HuH-7.5 (cell line): ENCODE measurements around the gene OLFM3.

ENCODE experiments used
- DNase-seq: peaks from one replicate; pipeline ENCODE4 v3.0.0; 2011; ENCODE audit warnings: low spot score

Gene OLFM3

DNA sequence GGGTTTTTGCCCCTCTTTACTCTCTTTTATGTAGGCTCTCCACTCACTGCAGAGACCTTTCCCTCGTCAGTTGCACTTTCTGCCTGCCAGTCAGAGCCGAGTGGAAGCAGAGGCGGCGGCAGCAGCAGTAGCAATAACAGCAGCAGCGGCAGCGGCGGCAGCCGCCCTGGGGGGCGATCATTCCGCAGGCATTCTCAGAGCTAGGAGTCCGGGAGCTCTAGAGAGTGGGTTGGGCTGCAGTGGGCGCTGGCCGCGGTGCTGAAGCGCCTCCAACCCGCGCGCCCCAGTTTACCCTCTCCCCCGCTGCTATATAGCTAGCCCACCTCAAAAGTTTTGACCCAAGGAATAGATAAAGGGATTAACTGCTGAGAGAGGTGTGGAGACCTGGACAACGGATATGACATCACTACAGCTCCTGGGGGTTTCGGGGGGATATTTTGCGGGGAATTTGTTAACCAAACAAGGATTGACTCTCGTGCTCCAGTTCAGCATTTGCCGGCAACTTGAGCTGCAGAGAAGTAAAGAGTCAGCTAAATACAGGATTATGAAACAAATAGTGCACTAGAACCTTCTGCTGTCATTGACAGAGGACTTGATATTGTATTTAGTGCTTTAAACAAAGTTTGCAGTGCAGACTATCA, at the start of gene OLFM3:
OLFM3 (minus strand) TSS at position 102 of the 641 bp plus-strand sequence.
- DNase-seq = peak; percentile 14

DNA sequence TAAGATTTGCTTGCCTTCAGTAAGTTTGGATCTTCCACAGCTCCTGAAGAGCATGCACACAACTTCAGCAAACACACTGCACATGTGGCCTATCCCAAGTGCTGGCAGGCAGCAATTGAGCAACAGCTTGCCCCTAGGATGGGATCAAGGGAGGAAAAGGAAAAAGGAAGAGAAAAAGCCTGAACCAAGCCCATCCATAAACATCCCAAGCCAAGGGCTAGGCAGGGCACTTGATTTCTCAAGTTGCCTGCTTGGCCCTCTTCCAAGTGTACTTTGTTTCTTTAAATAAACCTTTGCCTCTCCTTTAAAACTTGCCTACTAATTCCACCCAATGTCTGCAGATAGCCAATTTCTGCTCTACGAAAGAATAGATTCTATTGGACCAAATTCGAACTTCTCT, 49.0 kb upstream of the OLFM3 start:
- DNase-seq = no peak

- no peak for DNase-seq
Measured at GRCh38 chr1:102032534-102032933, 35.8 kb upstream of the OLFM3 start.

DNA sequence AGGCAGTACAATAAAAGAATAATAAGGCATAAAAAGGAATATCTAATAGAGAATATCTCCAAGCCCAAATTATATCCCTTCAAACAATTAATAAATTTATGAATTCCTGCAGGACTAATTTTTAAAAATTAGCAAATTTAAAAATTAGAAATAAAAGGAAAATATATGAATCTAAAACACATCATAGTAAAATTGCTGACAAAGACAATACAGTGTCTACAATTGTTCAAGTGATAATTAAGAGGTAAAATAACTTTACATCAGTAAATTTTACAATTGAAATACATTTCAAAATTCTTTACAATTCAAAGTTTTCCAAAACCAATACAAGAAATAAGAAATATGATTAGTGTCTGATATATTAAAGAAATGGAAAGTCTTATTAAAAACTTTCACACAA, 22.8 kb upstream of the OLFM3 start:
- DNase-seq = no peak

DNA sequence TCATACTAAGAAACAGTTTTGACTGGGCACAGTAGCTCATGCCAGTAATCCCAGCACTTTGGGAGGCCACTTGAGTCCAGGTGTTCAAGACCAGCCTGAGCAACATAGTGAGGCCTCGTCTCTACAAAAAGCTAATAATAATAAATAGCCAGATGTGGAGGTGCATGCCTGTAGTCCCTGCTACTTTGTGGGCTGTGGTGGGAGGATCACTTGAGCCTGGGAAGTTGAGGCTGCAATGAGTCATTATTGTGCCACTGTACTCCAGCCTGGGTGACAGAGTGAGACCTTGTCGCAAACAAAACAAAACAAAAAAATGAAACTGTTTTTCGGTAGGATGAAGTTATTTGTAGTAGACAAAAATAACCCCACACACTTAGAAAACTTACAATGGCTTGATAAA, 19.0 kb upstream of the OLFM3 start:
- no peak for DNase-seq

GRCh38 chr1:102002057-102002456, 5.3 kb upstream of the OLFM3 start:
- no peak for DNase-seq

DNA sequence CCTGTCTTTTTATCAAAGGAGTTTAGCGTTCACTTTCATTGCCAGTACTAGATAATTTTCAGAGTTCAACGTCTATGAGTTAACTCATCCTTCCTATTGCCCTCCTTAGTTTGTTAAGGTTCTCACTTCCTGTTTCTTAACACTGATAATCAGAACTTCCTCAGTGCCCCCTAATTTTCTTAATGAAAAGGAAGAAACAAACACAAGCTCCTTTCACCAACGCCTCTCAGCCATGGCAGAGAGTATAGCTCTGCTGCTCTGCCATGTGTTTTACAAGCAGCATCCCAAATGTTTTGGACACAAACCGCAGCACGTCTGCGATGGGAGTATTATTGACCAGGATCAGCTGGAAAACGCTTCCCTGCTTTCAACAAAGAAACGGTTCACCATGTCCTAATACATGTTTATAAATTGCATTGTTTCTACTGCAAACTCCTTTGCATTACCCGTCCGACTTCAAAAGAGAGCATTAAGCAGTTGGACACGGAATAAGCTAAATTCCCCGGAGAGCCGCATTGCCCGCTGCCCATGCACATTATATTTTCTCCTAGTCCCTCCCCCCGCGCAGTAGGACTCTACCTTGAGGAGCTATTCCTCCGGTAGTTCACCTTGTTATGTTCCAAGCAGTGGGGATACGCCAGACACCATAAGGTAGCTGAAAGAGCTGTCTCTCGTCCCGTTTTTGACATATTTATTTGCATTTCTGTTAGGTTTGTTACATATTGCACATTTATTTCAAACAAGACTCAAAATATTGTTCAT, 561 bp downstream of the OLFM3 start:
- no peak for DNase-seq

DNA sequence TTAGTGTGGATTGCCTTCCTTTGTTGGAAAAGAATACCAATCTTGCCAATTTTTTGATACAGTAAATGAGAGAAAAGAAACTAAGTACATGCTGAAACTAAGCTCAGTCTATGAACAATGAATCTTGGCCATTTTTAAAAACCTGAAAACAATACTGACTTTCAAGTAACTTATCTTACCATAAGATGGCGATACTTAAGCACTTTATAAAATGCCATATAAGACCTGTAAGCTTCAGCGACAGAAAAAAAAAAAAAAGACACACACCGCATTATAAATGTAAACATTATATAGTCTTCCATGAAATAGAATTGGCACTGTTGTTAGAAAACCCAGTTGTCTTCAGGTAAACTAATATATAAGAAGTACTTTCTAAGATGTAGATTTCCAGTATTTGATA, 3.0 kb downstream of the OLFM3 start:
- no peak for DNase-seq

DNA sequence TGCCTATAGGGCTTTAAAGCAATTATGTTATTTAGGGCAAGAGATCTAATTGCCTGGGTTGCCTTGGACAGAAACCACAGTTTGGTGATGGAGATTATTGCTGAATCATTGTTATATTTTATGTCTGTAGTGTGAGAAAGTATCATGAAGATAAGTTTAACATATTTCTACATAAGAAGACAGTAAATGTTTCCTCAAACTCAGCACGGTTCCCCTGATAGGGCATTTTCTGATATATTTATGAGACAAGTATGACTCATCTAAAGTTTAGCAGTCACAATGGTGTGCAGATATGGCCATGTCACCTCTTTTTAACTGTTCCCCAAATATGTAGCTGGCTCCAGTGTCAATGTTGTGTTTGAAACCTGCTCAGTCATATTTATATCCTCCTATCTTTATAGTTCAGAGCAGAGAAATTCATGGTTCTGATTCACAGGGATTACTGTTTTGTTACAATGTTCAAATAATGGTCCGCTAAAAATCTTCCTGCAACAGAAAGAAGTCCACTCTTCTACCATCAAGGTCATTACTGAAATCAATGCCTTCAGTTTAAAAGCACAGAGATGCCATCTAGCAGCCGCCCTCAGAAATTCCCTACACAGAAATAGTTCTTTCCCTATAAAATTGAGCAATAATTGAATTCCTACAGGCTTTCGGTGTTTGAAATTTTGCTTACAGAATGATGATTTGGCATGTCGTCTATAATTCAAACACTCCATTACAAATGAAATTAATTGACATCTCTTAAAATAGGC, 3.7 kb downstream of the OLFM3 start:
- no peak for DNase-seq

DNA sequence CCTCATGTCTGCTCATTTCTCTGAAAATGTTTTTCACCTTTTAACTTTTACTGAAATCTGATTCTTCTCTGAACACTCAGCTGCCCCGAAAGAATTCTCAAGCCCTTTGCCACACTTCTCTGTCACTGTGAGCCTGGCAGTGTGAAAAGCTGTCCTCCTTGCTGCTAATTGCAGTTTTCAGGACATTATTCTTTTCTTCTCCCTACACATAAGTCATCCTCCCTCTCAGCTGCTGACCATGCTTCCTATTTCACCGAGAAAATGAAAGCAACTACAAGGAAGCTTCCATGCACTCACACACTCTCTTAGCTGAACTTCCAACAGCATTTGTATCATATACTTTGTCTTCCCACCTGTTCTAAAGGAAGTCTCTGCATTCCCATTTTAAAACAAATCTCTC, 15.8 kb downstream of the OLFM3 start:
- no peak for DNase-seq

DNA sequence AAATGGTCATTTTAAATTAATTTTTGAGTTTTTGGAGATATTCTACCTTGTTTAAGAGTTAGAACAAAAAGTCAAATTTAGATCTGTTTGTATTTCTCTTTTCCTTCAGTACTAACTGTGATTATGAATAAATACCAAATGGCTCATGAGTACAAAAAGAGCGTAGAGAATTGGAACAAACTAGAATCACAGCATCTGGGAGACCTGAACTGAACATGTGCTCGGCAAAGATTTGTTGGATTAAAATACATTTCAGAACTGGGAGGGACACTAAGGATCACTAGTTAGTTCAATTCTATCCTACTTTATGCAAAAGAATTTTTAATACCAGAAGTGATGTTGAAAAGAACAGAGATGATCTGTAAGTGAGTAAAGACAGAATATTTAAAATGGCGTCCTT, 19.5 kb downstream of the OLFM3 start:
- DNase-seq = no peak

DNA sequence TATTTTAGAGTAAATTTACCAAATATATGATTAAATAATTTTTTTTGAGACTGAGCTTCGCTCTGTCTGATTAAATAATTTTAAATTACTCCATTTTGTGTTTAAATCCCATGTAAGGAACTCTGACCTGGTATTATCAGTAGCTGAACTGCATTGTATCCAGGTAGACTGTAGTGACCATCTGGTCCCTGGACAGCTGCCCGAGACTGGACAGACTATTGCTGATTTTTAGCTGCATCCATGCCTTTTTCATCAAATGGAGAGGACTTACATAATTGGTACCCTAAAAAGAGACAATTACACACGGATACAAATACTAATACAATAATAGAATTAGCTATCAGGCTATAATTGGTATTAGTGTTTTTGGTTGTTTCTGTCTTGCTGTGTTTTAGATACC, 20.6 kb downstream of the OLFM3 start:
- DNase-seq = no peak

DNA sequence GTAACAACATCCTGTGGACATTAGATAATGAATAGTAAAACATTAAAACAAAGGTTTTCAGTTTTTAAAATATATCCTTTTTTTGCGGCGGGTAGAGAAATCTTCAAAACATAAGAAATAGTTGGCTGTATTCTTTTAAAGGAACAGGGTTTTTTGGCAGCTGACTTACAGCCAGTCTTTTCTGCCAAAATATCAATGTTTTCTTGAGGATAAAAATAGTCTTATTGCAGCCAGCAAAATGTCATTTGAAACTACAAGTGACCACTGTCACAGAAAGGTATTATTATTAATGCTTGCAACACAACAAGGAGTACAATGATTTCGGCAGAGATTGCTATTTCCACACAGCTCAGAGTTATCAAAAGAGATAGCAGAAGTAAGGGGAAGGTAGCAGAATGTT, 21.4 kb downstream of the OLFM3 start:
- DNase-seq = no peak

- DNase-seq = no peak
Measured at GRCh38 chr1:101974599-101975274, 22.0 kb downstream of the OLFM3 start.

GRCh38 chr1:101971304-101971703, 25.4 kb downstream of the OLFM3 start:
- no peak for DNase-seq

GRCh38 chr1:101967871-101968270, 28.9 kb downstream of the OLFM3 start:
- no peak for DNase-seq

DNA sequence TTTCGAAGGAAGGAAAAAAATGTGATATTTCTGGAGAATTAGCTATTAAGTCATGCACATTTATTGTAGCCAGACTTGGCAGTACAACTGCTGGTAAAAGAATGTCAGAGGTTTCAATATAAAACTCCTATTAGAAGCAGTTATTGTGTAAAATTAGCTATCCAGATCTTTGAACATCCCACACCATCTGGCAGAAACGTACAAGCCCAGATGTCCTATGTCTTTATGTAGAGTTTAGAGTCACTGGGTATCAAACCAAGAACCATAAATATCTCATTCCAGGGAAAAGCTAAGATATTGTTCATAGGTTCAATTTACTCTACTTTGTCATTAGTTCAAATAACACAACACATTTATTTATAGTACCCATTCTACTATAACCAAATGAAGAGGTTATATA, 31.4 kb downstream of the OLFM3 start:
- DNase-seq = no peak

GRCh38 chr1:101964708-101965107, 32.0 kb downstream of the OLFM3 start:
- DNase-seq = no peak

DNA sequence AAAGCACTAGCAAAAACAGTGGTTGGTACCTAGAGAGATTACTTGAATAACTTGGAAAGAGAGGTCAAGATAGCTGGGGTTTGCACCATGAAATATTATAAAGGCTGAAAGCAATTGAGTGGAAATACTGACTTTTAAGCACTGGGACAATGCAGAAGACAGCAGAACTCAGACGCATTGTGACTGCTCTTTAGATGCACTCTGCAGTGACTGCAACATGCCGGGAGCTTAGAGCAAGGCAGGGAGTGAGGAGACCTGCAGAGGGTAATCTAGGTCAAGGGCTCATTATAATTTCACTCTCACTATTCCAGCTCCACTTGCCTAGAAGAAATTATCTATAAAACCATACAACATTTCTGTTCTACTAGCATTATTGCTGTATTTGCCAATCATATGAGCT, 36.6 kb downstream of the OLFM3 start:
- no peak for DNase-seq

GRCh38 chr1:101959456-101959855, 37.3 kb downstream of the OLFM3 start:
- DNase-seq = no peak

GRCh38 chr1:101957771-101958170, 39.0 kb downstream of the OLFM3 start:
- no peak for DNase-seq

- DNase-seq = no peak
Measured at GRCh38 chr1:101953623-101954022, 43.1 kb downstream of the OLFM3 start.

GRCh38 chr1:101945884-101946283, 50.8 kb downstream of the OLFM3 start:
- no peak for DNase-seq
